HEK293 (cell line): ENCODE measurements around the gene GRAMD1B.

Source experiments
- CTCF ChIA-PET: fragments of 350-600 bp; formaldehyde crosslinking; extraction: SDS; loops from one replicate; lab custom pipeline; 2021; ENCODE audit warnings: antibody characterized with exemption; lab: Yijun Ruan, JAX
- POLR2A ChIA-PET: fragments of 300-600 bp; formaldehyde crosslinking; extraction: SDS; loops from one replicate; lab custom pipeline; 2020; ENCODE audit warnings: antibody characterized with exemption, inconsistent platforms; lab: Yijun Ruan, JAX
- H3K27ac ChIP-seq: fragments of 200-500 bp; sonication (Bioruptor generic); 2 replicates; pipeline ENCODE4 v1.5.1; 2014; ENCODE audit warnings: low read depth, low read length, control low read depth, inconsistent platforms; ENCODE audit errors: extremely low read depth
- H3K36me3 ChIP-seq, 2 experiments: fragments of 200-500 bp in 1 of 2; sonication (Bioruptor generic) in 1 of 2; 1 replicate in 1 of 2; 2 replicates in 1 of 2; pipeline ENCODE4 v1.5.1; 2014 to 2017; ENCODE audit warnings: inconsistent platforms in 2 of 2, low read length in 2 of 2; ENCODE audit not compliant: control insufficient read depth in 2 of 2, insufficient read depth in 1 of 2
- H3K4me1 ChIP-seq: fragments of 200-500 bp; sonication (Bioruptor generic); 2 replicates; pipeline ENCODE4 v1.5.1; 2014; ENCODE audit warnings: mild to moderate bottlenecking, low read length, inconsistent platforms; ENCODE audit not compliant: control insufficient read depth, insufficient read depth
- H3K4me3 ChIP-seq: 2 replicates; pipeline ENCODE4 v1.5.1; 2011; ENCODE audit warnings: low read depth, mild to moderate bottlenecking, control low read depth, low read length, moderate library complexity
- H3K9me3 ChIP-seq: fragments of 200-500 bp; sonication (Bioruptor generic); 2 replicates; pipeline ENCODE4 v1.5.1; 2014; ENCODE audit warnings: low read depth, low read length, inconsistent platforms; ENCODE audit not compliant: control insufficient read depth, insufficient read depth
- BCL6B ChIP-seq: fragments of 450-650 bp; formaldehyde crosslinking; IDR thresholded peaks from 2 replicates; pipeline ENCODE4 v1.5.1; 2017; ENCODE audit warnings: missing biosample characterization, missing genetic modification characterization
- FEZF1 ChIP-seq: fragments of 450-650 bp; formaldehyde crosslinking; IDR thresholded peaks from 2 replicates; pipeline ENCODE4 v1.5.1; 2016; ENCODE audit warnings: missing biosample characterization, missing genetic modification characterization
- HOXA7 ChIP-seq: sonication (generic); formaldehyde crosslinking; IDR thresholded peaks from 2 replicates; pipeline ENCODE4 v1.8.1; 2022; ENCODE audit warnings: missing genetic modification reagents, borderline replicate concordance
- KLF16 ChIP-seq: fragments of 450-650 bp; formaldehyde crosslinking; IDR thresholded peaks from 2 replicates; pipeline ENCODE4 v1.5.1; 2017; ENCODE audit warnings: missing biosample characterization, missing genetic modification characterization
- MYNN ChIP-seq: fragments of 450-650 bp; formaldehyde crosslinking; IDR thresholded peaks from 2 replicates; pipeline ENCODE4 v1.5.1; 2016; ENCODE audit warnings: missing biosample characterization, missing genetic modification characterization, borderline replicate concordance
- TCF7L2 ChIP-seq: IDR thresholded peaks from 2 replicates; pipeline ENCODE4 v1.6.1; 2011; ENCODE audit warnings: low read depth, mild to moderate bottlenecking, inconsistent platforms, low read length, moderate library complexity, borderline replicate concordance
- ZBTB11 ChIP-seq: fragments of 450-650 bp; formaldehyde crosslinking; conservative IDR thresholded peaks from 2 replicates; pipeline ENCODE4 v1.5.1; 2016; ENCODE audit warnings: low read depth, missing biosample characterization, missing genetic modification characterization
- ZNF10 ChIP-seq: fragments of 450-650 bp; formaldehyde crosslinking; IDR thresholded peaks from 2 replicates; pipeline ENCODE4 v1.5.1; 2017; ENCODE audit warnings: missing biosample characterization, missing genetic modification characterization
- ZNF155 ChIP-seq: fragments of 450-650 bp; formaldehyde crosslinking; IDR thresholded peaks from 2 replicates; pipeline ENCODE4 v1.5.1; 2016; ENCODE audit warnings: missing biosample characterization, missing genetic modification characterization
- ZNF169 ChIP-seq: fragments of 450-650 bp; formaldehyde crosslinking; IDR thresholded peaks from 2 replicates; pipeline ENCODE4 v1.5.1; 2016; ENCODE audit warnings: missing biosample characterization, missing genetic modification characterization
- ZNF18 ChIP-seq: fragments of 450-650 bp; formaldehyde crosslinking; IDR thresholded peaks from 2 replicates; pipeline ENCODE4 v1.5.1; 2016; ENCODE audit warnings: missing biosample characterization, missing genetic modification characterization
- ZNF324 ChIP-seq: fragments of 450-650 bp; formaldehyde crosslinking; IDR thresholded peaks from 2 replicates; pipeline ENCODE4 v1.5.1; 2016; ENCODE audit warnings: missing biosample characterization, missing genetic modification characterization
- ZNF560 ChIP-seq: fragments of 450-650 bp; formaldehyde crosslinking; IDR thresholded peaks from 2 replicates; pipeline ENCODE4 v1.5.1; 2017; ENCODE audit warnings: missing biosample characterization, missing genetic modification characterization, borderline replicate concordance
- ZNF791 ChIP-seq: fragments of 450-650 bp; formaldehyde crosslinking; IDR thresholded peaks from 2 replicates; pipeline ENCODE4 v1.5.1; 2016; ENCODE audit warnings: missing biosample characterization, missing genetic modification characterization
- ZNF837 ChIP-seq: fragments of 450-650 bp; formaldehyde crosslinking; IDR thresholded peaks from 2 replicates; pipeline ENCODE4 v1.5.1; 2016; ENCODE audit warnings: missing biosample characterization, missing genetic modification characterization
- ZSCAN4 ChIP-seq: fragments of 450-650 bp; formaldehyde crosslinking; IDR thresholded peaks from 2 replicates; pipeline ENCODE4 v1.5.1; 2017; ENCODE audit warnings: missing biosample characterization, missing genetic modification characterization
- TF ChIP-seq, protein P1 (sequence below): fragments of 450-650 bp; formaldehyde crosslinking; IDR thresholded peaks from 2 replicates; pipeline ENCODE4 v1.5.1; 2016; ENCODE audit warnings: missing biosample characterization, missing genetic modification characterization
- TF ChIP-seq, protein P2 (sequence below): fragments of 450-650 bp; formaldehyde crosslinking; IDR thresholded peaks from 2 replicates; pipeline ENCODE4 v1.5.1; 2016; ENCODE audit warnings: missing biosample characterization, missing genetic modification characterization

GRAMD1B gene

GRCh38 chr11:123665306-123665705 is 235.2 kb downstream of the GRAMD1B start:
- H3K9me3 ChIP-seq, result no peaks in the 10 kb centered on the region
- no peaks in the 10 kb centered on the region for H3K36me3 ChIP-seq
- no peak overlapping the region for H3K27ac ChIP-seq
- no peak for TF ChIP-seq ZNF155 (tag by site-specific recombination)
- TF ChIP-seq, protein P1, sequence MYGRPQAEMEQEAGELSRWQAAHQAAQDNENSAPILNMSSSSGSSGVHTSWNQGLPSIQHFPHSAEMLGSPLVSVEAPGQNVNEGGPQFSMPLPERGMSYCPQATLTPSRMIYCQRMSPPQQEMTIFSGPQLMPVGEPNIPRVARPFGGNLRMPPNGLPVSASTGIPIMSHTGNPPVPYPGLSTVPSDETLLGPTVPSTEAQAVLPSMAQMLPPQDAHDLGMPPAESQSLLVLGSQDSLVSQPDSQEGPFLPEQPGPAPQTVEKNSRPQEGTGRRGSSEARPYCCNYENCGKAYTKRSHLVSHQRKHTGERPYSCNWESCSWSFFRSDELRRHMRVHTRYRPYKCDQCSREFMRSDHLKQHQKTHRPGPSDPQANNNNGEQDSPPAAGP, result 0 out of 2 replicates have a peak, but pooled peaks have one; percentile 37
- ChIA-PET CTCF (interaction anchor here (1.9 kb wide), 1 partner anchor 42 kb away, joined by 7 read pairs; no protein-coding TSS in a partner anchor), POLR2A (no interaction called here)
- no peak overlapping the region for H3K4me3 ChIP-seq
- no peaks in the 10 kb centered on the region for H3K4me1 ChIP-seq

DNA sequence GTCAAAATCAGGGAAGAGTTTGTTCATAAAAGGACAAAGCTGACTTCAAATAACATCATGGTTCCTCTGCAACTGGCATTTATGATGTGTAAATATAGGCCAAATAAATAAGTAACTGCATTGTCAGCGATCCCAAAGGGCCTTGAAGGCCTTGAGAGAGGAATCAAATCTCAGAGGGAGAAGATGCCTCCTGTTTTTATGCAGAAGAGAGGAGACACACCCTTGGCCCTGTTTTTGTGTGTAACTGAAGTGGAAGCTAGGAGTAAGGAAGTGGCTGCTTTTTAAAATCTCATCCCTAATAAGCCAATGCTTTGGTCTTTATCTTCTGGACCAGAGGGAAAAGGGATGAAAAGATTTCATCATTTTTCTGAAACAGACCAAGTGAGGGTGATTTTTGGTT is 240.0 kb downstream of the GRAMD1B start:
- no peak overlapping the region for H3K27ac ChIP-seq

More for the DNA sequence above, 240.0 kb downstream of the GRAMD1B start:
- ChIA-PET POLR2A (interaction anchor here (2.4 kb wide), 1 partner anchor 16 kb away, joined by 5 read pairs; the partner anchor contains the start of gene SCN3B), CTCF (interaction anchor here (1.3 kb wide), 1 partner anchor 16 kb away, joined by 3 read pairs; no protein-coding TSS in a partner anchor)
- H3K36me3 ChIP-seq, result no peaks in the 10 kb centered on the region
- no peaks in the 10 kb centered on the region for H3K9me3 ChIP-seq
- H3K4me1 ChIP-seq, result no peaks in the 10 kb centered on the region
- TF ChIP-seq ZNF791 (tag by site-specific recombination) (no peak), ZNF18 (no peak), ZBTB11 (tag by site-specific recombination) (no peak), MYNN (no peak), ZNF560 (no peak), ZNF169 (tag by site-specific recombination) (no peak), FEZF1 (tag by site-specific recombination) (no peak), ZNF837 (tag by site-specific recombination) (no peak), HOXA7 (CRISPR knock-in tag) (no peak), ZNF324 (tag by site-specific recombination) (no peak), ZSCAN4 (tag by site-specific recombination) (no peak), KLF16 (tag by site-specific recombination) (no peak), ZNF10 (tag by site-specific recombination) (no peak), BCL6B (tag by site-specific recombination) (no peak), TCF7L2 (no peak)
- TF ChIP-seq, protein P2, sequence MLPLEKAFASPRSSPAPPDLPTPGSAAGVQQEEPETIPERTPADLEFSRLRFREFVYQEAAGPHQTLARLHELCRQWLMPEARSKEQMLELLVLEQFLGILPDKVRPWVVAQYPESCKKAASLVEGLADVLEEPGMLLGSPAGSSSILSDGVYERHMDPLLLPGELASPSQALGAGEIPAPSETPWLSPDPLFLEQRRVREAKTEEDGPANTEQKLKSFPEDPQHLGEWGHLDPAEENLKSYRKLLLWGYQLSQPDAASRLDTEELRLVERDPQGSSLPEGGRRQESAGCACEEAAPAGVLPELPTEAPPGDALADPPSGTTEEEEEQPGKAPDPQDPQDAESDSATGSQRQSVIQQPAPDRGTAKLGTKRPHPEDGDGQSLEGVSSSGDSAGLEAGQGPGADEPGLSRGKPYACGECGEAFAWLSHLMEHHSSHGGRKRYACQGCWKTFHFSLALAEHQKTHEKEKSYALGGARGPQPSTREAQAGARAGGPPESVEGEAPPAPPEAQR, result no peak
- H3K4me3 ChIP-seq, result no peak overlapping the region
